Measurements from ENCODE around the gene PARP4. TPM values are rescaled to one million over a fixed set of nuclear protein-coding genes. Genes with fewer than 3 reads are reported as not detected.
"Not testable (repeated sequence)": the region's sequence is repeated elsewhere in the genome, so short reads cannot be mapped to it uniquely, and the experiment has no call there.

Gene PARP4
- total RNA-seq = 70.3 TPM
- long read RNA-seq, full-length matches to known transcripts = 17 of 60 reads
- long read RNA-seq, partial matches to known transcripts = 30 of 60 reads
- long read RNA-seq, other reads (novel, unspliced or antisense) = 13 of 60 reads

DNA sequence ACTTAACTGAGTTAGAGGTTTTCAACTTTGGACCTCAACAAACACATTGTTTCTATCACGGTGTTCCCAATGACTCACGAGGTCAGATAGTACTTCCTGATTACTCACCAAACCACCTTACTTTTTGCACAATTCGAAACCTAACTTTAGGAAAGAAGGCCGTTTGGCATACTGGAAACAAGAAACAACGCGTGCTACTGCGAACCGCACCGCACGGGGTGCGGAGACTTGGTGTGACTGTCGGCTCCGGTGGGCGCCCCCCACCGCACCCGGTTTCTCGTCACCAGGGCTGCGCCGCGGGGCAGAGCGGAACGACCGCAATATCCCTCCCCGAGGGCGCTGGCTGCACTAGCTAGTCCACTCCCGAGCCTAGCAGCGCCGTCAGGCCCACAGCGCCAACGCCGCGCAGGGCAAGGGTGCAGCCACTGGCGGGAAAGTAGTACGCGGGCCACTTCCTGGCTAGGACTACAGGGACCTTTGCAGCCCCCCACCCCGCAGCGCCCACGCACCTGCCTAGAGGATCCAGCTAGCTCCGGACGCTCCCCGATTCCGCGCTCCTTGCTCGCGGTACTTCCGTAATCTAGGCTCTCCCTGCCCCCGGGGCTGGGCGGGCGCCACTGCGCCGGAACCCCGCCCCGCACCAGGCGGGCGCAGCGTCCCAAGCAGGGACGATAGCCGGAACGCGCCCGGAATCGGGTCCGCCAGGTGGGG lies at the start of gene PARP4:
Gene PARP4 (minus strand): TSS at position 582 of the 711 bp plus-strand sequence. CDS start 9,002 bp downstream, outside the sequence.
- peaks cover 10% of the 10 kb centered on the region for H3K36me3 ChIP-seq
- TF ChIP-seq, protein P1, sequence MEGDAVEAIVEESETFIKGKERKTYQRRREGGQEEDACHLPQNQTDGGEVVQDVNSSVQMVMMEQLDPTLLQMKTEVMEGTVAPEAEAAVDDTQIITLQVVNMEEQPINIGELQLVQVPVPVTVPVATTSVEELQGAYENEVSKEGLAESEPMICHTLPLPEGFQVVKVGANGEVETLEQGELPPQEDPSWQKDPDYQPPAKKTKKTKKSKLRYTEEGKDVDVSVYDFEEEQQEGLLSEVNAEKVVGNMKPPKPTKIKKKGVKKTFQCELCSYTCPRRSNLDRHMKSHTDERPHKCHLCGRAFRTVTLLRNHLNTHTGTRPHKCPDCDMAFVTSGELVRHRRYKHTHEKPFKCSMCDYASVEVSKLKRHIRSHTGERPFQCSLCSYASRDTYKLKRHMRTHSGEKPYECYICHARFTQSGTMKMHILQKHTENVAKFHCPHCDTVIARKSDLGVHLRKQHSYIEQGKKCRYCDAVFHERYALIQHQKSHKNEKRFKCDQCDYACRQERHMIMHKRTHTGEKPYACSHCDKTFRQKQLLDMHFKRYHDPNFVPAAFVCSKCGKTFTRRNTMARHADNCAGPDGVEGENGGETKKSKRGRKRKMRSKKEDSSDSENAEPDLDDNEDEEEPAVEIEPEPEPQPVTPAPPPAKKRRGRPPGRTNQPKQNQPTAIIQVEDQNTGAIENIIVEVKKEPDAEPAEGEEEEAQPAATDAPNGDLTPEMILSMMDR (IDR thresholded peaks at IDR 0.05) = no peak
- peak within 1 kb of the TSS; percentile 97 for H3K27ac ChIP-seq
- DNase-seq = peak; percentile 94
- H3K4me3 ChIP-seq = peak within 1 kb of the TSS; percentile 85
- no peaks in the 10 kb centered on the region for H3K9me3 ChIP-seq
- peak; percentile 97 for ATAC-seq
- intact Hi-C loops (cut with DNase I) = no loop called here
- H3K4me1 ChIP-seq = peaks cover 9% of the 10 kb centered on the region
- H3K27me3 ChIP-seq = no peaks in the 10 kb centered on the region

DNA sequence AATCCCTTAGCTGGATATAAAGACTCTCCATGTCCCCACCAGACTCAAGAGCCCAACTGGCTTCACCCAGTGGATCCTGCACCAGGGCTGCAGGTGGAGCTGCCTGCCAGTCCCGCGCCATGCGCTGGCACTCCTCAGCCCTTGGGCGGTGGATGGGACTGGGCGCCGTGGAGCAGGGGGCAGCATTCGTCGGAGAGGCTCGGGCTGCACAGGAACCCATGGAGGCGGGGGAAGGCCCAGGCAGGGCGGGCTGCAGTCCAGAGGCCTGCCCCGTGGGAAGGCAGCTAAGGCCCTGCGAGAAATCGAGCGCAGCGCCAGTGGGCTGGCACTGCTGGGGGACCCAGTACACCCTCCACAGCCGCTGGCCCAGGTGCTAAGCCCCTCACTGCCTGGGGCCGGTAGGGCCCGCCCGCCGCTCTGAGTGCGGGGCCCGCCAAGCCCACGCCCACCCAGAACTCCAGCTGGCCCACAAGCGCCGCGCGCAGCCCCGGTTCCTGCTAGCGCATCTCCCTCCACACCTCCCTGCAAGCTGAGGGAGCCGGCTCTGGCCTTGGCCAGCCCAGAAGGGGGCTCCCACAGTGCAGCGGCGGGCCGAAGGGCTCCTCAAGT lies 48.1 kb upstream of the PARP4 start:
- ATAC-seq, DNase-seq: not testable (repeated sequence)

DNA sequence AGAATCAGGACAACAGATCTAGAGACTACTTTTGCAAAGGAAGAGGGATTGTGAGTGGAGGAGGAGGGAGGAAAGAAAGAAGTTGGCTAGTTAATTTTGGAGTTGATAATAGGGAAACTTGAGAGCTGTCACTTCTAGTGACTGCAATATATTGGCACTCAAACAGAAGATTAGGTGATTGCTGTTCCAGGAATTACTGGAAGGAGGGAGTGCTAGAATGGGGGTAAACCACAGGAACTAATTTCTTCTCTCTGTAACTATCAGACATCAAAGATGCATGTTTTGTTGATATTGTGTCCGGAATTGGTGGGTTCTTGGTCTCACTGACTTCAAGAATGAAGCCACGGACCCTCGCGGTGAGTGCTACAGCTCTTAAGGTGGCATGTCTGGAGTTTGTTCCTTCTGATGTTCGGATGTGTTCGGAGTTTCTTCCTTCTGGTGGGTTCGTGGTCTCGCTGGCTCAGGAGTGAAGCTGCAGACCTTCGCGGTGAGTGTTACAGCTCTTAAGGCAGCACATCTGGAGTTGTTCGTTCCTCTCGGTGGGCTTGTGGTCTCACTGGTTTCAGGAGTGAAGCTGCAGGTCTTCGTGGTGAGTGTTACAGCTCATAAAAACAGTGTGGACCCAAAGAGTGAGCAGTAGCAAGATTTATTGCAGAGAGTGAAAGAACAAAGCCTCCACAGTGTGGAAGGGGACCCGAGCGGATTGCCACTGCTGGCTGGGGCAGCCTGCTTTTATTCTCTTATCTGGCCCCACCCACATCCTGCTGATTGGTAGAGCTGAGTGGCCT lies 47.0 kb upstream of the PARP4 start:
- ATAC-seq; DNase-seq; H3K4me3 ChIP-seq; intact Hi-C loops (cut with DNase I); H3K4me1 ChIP-seq; H3K27me3 ChIP-seq; H3K9me3 ChIP-seq; H3K36me3 ChIP-seq; H3K27ac ChIP-seq: not testable (repeated sequence)

More for the DNA sequence above, 48.1 kb upstream of the PARP4 start:
- H3K27me3 ChIP-seq; H3K4me3 ChIP-seq; H3K27ac ChIP-seq; intact Hi-C loops (cut with DNase I); H3K4me1 ChIP-seq; H3K36me3 ChIP-seq; H3K9me3 ChIP-seq: not testable (repeated sequence)

DNA sequence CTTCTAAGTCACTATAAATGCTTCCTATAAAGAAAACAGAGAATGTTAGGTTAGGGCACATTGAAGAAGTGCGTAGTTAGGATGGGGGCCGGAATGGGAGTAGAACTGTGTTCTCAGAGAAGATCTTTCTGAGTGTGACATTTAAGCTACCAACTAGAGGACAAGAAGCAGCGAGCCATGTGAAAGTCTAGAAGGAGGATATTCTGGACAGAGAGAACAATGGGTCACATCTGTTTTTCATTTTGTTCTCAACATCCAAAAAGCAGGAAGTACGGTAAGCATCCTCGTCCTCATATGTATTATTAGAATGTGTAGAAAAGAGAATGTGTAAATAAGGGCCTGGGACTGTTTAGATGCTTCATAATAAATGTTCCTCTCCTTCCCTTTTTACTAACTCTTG lies 44.5 kb upstream of the PARP4 start:
- TF ChIP-seq, protein P1 (IDR thresholded peaks at IDR 0.05) = no peak
- intact Hi-C loops (cut with DNase I) = no loop called here
- Histone ChIP-seq H3K4me1 (no peaks in the 10 kb centered on the region), H3K36me3 (no peaks in the 10 kb centered on the region), H3K27me3 (no peaks in the 10 kb centered on the region), H3K4me3 (no peak overlapping the region), H3K27ac (no peak overlapping the region), H3K9me3 (no peaks in the 10 kb centered on the region)
- ATAC-seq = no peak
- DNase-seq = no peak

DNA sequence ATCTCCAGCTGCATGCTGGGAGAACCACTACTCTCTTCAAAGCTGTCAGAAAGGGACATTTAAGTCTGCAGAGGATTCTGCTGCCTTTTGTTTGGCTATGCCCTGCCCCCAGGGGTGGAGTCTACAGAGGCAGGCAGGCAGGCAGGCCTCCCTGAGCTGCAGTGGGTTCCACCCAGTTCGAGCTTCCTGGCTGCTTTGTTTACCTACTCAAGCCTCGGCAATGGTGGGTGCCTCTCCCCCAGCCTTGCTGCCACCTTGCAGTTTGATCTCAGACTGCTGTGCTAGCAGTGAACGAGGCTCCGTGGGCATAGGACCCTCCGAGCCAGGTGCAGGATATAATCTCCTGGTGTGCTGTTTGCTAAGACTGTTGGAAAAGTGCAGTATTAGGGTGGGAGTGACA lies 41.3 kb upstream of the PARP4 start:
- H3K4me1 ChIP-seq; H3K9me3 ChIP-seq; DNase-seq; H3K27ac ChIP-seq; ATAC-seq; intact Hi-C loops (cut with DNase I); H3K27me3 ChIP-seq; H3K4me3 ChIP-seq; H3K36me3 ChIP-seq: not testable (repeated sequence)

DNA sequence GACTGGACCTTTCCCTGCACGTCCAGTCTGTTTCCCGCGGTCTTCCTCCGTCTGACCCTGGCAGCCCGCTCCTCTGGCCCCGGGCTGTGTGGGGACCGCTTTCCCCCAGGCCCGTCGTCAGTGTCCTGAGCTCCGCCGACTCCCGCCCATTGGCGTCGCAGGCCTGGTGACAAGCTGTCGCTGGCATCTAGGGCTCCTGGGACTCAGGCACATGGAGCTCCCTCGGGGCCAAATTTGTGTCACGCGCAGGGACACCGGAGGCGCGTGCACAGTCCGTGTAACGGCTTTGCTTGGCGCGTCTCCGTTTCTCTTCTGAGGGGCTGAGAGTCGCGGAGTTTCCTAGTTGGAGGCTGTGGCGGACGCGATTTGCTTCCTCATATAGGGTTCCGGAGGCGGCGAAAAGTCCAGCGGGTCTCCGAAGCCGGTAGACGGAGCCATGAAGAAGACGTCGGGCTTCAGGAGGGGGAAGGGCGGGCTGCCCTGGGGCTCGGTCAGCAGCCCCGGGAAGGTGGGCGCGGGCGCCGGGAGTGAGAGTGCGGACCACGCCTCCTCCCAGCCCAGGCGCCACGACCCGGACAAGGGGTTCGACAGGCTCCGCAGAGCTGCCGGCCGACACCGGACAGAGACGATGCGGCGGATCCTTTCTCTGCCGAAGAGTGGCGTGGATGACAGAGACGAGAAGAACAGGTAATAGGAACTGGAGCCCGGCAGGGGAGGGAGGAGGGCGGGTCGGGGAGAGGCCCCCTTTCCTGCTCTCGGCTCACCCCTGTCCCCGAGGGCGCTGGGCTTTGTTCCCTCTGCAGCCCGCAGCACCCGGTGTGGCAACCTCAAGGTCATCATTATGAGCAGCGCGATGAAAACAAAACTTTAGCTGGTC lies 29.1 kb upstream of the PARP4 start:
- DNase-seq (peak; percentile 72), ATAC-seq (peak; percentile 67)
- H3K36me3 ChIP-seq; H3K4me1 ChIP-seq; H3K27ac ChIP-seq; intact Hi-C loops (cut with DNase I); H3K9me3 ChIP-seq: not testable (repeated sequence)
- peak overlapping the region; percentile 50 for H3K4me3 ChIP-seq
- H3K27me3 ChIP-seq = peaks cover 25% of the 10 kb centered on the region

DNA sequence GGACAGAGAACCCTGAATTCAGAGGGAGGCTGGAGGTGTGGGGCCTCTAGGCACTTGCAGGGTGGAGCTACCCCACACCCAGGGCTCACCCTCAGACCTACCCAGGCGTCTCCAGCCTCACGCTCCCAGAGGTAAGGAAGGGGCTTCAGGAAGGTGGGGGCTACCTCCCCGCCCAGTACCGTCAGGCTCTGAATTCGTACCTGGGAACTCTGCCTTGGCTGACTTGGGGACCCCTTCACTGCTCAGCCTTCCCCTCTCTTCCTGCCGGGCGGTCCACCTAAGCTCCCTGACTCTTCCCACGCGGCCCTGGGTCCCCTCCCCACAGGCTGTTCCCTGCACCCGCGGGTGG lies 28.5 kb upstream of the PARP4 start:
- H3K27me3 ChIP-seq = peaks cover 25% of the 10 kb centered on the region
- no peaks in the 10 kb centered on the region for H3K9me3 ChIP-seq
- no peak for DNase-seq
- no peak for ATAC-seq
- intact Hi-C loops (cut with DNase I) = no loop called here
- peak overlapping the region; percentile 50 for H3K4me3 ChIP-seq
- H3K27ac ChIP-seq = no peak overlapping the region
- H3K4me1 ChIP-seq = peaks cover 5% of the 10 kb centered on the region
- TF ChIP-seq, protein P1 (IDR thresholded peaks at IDR 0.05) = no peak
- no peaks in the 10 kb centered on the region for H3K36me3 ChIP-seq
